H9 (cell line): Measurements from ENCODE around the gene ARHGAP5. TPM values are rescaled to one million over a fixed set of nuclear protein-coding genes. Genes with fewer than 3 reads are reported as not detected.

Source experiments
- DNase-seq: peaks from one replicate; pipeline ENCODE4 v3.0.0-alpha.2; 2017
- H2AFZ ChIP-seq: one replicate; pipeline ENCODE4 v1.6.1; 2013; ENCODE audit warnings: mild to moderate bottlenecking, low read length, control low read depth, moderate library complexity
- H2AK5ac ChIP-seq: 2 replicates; pipeline ENCODE4 v1.6.1; 2013; ENCODE audit warnings: low read length, control low read depth, mixed read lengths; ENCODE audit not compliant: insufficient read length
- H2BK120ac ChIP-seq: one replicate; pipeline ENCODE4 v1.6.1; 2013; ENCODE audit warnings: low read depth, mild to moderate bottlenecking, low read length, control low read depth, inconsistent platforms; ENCODE audit not compliant: poor library complexity, severe bottlenecking
- H2BK12ac ChIP-seq: 2 replicates; pipeline ENCODE4 v1.6.1; 2013; ENCODE audit warnings: low read length, control low read depth, mixed read lengths, low read depth; ENCODE audit not compliant: insufficient read length
- H2BK15ac ChIP-seq: 2 replicates; pipeline ENCODE4 v1.6.1; 2013; ENCODE audit warnings: low read depth, low read length, control low read depth
- H2BK20ac ChIP-seq: one replicate; pipeline ENCODE4 v1.6.1; 2013; ENCODE audit warnings: low read depth, mild to moderate bottlenecking, low read length, control low read depth, inconsistent platforms; ENCODE audit not compliant: poor library complexity, severe bottlenecking
- H2BK5ac ChIP-seq: 2 replicates; pipeline ENCODE4 v1.6.1; 2013; ENCODE audit warnings: low read length, control low read depth, mixed read lengths; ENCODE audit not compliant: insufficient read length
- H3K14ac ChIP-seq: 2 replicates; pipeline ENCODE4 v1.6.1; 2013; ENCODE audit warnings: low read length, control low read depth; ENCODE audit not compliant: insufficient read depth
- H3K18ac ChIP-seq: 2 replicates; pipeline ENCODE4 v1.6.1; 2013; ENCODE audit warnings: low read depth, mild to moderate bottlenecking, mixed read lengths, low read length, control low read depth; ENCODE audit not compliant: insufficient read length
- H3K23ac ChIP-seq: 2 replicates; pipeline ENCODE4 v1.6.1; 2013; ENCODE audit warnings: low read length, control low read depth, mixed read lengths, low read depth; ENCODE audit not compliant: insufficient read length
- H3K23me2 ChIP-seq: 2 replicates; pipeline ENCODE4 v1.6.1; 2013; ENCODE audit warnings: low read depth, mild to moderate bottlenecking, mixed read lengths, low read length, control low read depth; ENCODE audit not compliant: insufficient read length, poor library complexity, severe bottlenecking
- H3K27ac ChIP-seq: 2 replicates; pipeline ENCODE4 v1.5.1; 2013; ENCODE audit warnings: low read length, control low read depth, mixed read lengths, low read depth; ENCODE audit not compliant: insufficient read length
- H3K27me3 ChIP-seq: 2 replicates; pipeline ENCODE4 v1.6.1; 2013; ENCODE audit warnings: low read length, control low read depth, inconsistent platforms; ENCODE audit not compliant: insufficient read depth
- H3K4ac ChIP-seq: 2 replicates; pipeline ENCODE4 v1.6.1; 2013; ENCODE audit warnings: low read depth, mild to moderate bottlenecking, control low read depth, inconsistent platforms, low read length, moderate library complexity
- H3K4me1 ChIP-seq: 2 replicates; pipeline ENCODE4 v1.6.1; 2013; ENCODE audit warnings: low read length, control low read depth, inconsistent platforms; ENCODE audit not compliant: insufficient read depth
- H3K4me2 ChIP-seq: 2 replicates; pipeline ENCODE4 v1.6.1; 2013; ENCODE audit warnings: low read length, control low read depth, mixed read lengths; ENCODE audit not compliant: insufficient read length, insufficient read depth
- H3K56ac ChIP-seq: 2 replicates; pipeline ENCODE4 v1.6.1; 2013; ENCODE audit warnings: low read depth, mild to moderate bottlenecking, mixed read lengths, low read length, control low read depth; ENCODE audit not compliant: insufficient read length
- H3K79me1 ChIP-seq: 2 replicates; pipeline ENCODE4 v1.6.1; 2013; ENCODE audit warnings: low read depth, mild to moderate bottlenecking, moderate library complexity, low read length, control low read depth, inconsistent platforms; ENCODE audit not compliant: insufficient read depth, poor library complexity, severe bottlenecking
- H3K79me2 ChIP-seq: 2 replicates; pipeline ENCODE4 v1.6.1; 2013; ENCODE audit warnings: low read length, control low read depth, inconsistent platforms; ENCODE audit not compliant: insufficient read depth
- H3K9ac ChIP-seq: 2 replicates; pipeline ENCODE4 v1.6.1; 2013; ENCODE audit warnings: low read length, control low read depth, mixed read lengths; ENCODE audit not compliant: insufficient read length; ENCODE audit errors: extremely low read depth
- H3K9me3 ChIP-seq: one replicate; pipeline ENCODE4 v1.6.1; 2013; ENCODE audit warnings: low read depth, low read length, inconsistent platforms; ENCODE audit not compliant: control insufficient read depth
- H3T11ph ChIP-seq: one replicate; pipeline ENCODE4 v1.6.1; 2013; ENCODE audit warnings: mild to moderate bottlenecking, low read length, control low read depth, inconsistent platforms
- H4K20me1 ChIP-seq: one replicate; pipeline ENCODE4 v1.6.1; 2013; ENCODE audit not compliant: control insufficient read depth, insufficient read length, insufficient read depth
- H4K5ac ChIP-seq: 2 replicates; pipeline ENCODE4 v1.6.1; 2013; ENCODE audit warnings: low read depth, mild to moderate bottlenecking, mixed read lengths, low read length, control low read depth; ENCODE audit not compliant: insufficient read length
- H4K8ac ChIP-seq: replicated peaks from 2 replicates; pipeline ENCODE4 v1.6.1; 2013; ENCODE audit warnings: low read length, control low read depth, mixed read lengths, low read depth; ENCODE audit not compliant: insufficient read length
- H4K91ac ChIP-seq: 2 replicates; pipeline ENCODE4 v1.6.1; 2013; ENCODE audit warnings: low read depth, mild to moderate bottlenecking, moderate library complexity, mixed read lengths, low read length, control low read depth; ENCODE audit not compliant: insufficient read length
- H3K27ac Mint-ChIP-seq, 3 experiments: 2 replicates in 2 of 3; 3 replicates in 1 of 3; pipeline ENCODE4 v1.8.0; 2020 to 2021; ENCODE audit warnings: mixed read lengths in 3 of 3, mild to moderate bottlenecking in 1 of 3, moderate library complexity in 1 of 3
- H3K27me3 Mint-ChIP-seq: 2 replicates; pipeline ENCODE4 v1.8.0; 2021; ENCODE audit warnings: low read depth, mild to moderate bottlenecking, moderate library complexity, mixed read lengths
- H3K36me3 Mint-ChIP-seq, 3 experiments: 2 replicates in 2 of 3; 3 replicates in 1 of 3; pipeline ENCODE4 v1.8.0; 2020 to 2021; ENCODE audit warnings: low read depth in 3 of 3, mixed read lengths in 3 of 3; ENCODE audit not compliant: insufficient read depth in 1 of 3
- H3K4me1 Mint-ChIP-seq, 2 experiments: 2 replicates each; pipeline ENCODE4 v1.8.0; 2020; ENCODE audit warnings: mixed read lengths in 2 of 2
- H3K4me3 Mint-ChIP-seq, 2 experiments: 2 replicates in 1 of 2; 3 replicates in 1 of 2; pipeline ENCODE4 v1.8.0; 2020 to 2021; ENCODE audit warnings: mild to moderate bottlenecking in 2 of 2, mixed read lengths in 2 of 2, moderate library complexity in 1 of 2
- H3K9me3 Mint-ChIP-seq, 2 experiments: 2 replicates in 1 of 2; 3 replicates in 1 of 2; pipeline ENCODE4 v1.8.0; 2020; ENCODE audit warnings: mild to moderate bottlenecking in 2 of 2, mixed read lengths in 2 of 2, moderate library complexity in 1 of 2
- WGBS: extraction: QIAGEN DNeasy Blood & Tissue Kit; methylation state at CpG from one replicate; pipeline ENCODE4 v1.1.7; 2013; ENCODE audit warnings: missing lambda C conversion rate, low lambda C conversion rate, mixed read lengths; ENCODE audit not compliant: insufficient read length; ENCODE audit errors: extremely low coverage; 5-methylcytosine and 5-hydroxymethylcytosine counted together
- total RNA-seq: library from RNA; stranded (reverse); gene quantifications from 2 replicates; pipeline ENCODE4 v1.2.1, GENCODE V29; 2021
- TF ChIP-seq, protein P1 (sequence below): fragments of 200-600 bp; sonication (generic); conservative IDR thresholded peaks from 3 replicates; pipeline ENCODE4 v1.8.0; 2021; ENCODE audit warnings: antibody characterized with exemption, mild to moderate bottlenecking

The ARHGAP5 gene
- total RNA-seq, 1 experiment from 2014 or later = 73.8 TPM

- H3K9me3 ChIP-seq = no peaks in the 10 kb centered on the region
- H2BK5ac ChIP-seq = no peak overlapping the region
- no peak overlapping the region for H3K56ac ChIP-seq
- H2BK15ac ChIP-seq = no peak overlapping the region
- H3K79me2 ChIP-seq = peaks cover 4% of the 10 kb centered on the region; the same call in 1 of the 2 replicates
- Mint-ChIP-seq H3K4me3 (no peak overlapping the region), H3K9me3 (no peaks in the 10 kb centered on the region), H3K27me3 (no peaks in the 10 kb centered on the region), H3K27ac (no peak overlapping the region; a peak in 1 of 7 replicates), H3K36me3 (peaks cover 0 to 2% (median 0%) of the 10 kb centered on the region in 3 experiments; a peak in 3 of 7 replicates), H3K4me1 (no peaks in the 10 kb centered on the region)
- no peak overlapping the region for H4K5ac ChIP-seq
- H3K14ac ChIP-seq = no peak overlapping the region
- no peak overlapping the region for H4K91ac ChIP-seq
- DNase-seq = no peak
- H4K20me1 ChIP-seq = no peaks in the 10 kb centered on the region
- no peak overlapping the region for H3K4me2 ChIP-seq
- no peak overlapping the region for H3K27ac ChIP-seq
- TF ChIP-seq, protein P1, sequence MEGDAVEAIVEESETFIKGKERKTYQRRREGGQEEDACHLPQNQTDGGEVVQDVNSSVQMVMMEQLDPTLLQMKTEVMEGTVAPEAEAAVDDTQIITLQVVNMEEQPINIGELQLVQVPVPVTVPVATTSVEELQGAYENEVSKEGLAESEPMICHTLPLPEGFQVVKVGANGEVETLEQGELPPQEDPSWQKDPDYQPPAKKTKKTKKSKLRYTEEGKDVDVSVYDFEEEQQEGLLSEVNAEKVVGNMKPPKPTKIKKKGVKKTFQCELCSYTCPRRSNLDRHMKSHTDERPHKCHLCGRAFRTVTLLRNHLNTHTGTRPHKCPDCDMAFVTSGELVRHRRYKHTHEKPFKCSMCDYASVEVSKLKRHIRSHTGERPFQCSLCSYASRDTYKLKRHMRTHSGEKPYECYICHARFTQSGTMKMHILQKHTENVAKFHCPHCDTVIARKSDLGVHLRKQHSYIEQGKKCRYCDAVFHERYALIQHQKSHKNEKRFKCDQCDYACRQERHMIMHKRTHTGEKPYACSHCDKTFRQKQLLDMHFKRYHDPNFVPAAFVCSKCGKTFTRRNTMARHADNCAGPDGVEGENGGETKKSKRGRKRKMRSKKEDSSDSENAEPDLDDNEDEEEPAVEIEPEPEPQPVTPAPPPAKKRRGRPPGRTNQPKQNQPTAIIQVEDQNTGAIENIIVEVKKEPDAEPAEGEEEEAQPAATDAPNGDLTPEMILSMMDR = no peak
- no peak overlapping the region for H2BK120ac ChIP-seq
- no peak overlapping the region for H3K18ac ChIP-seq
- no CpG with 5 or more reads among the region's 3 CpGs for WGBS
- no peak overlapping the region for H3K23ac ChIP-seq
- no peaks in the 10 kb centered on the region for H3K23me2 ChIP-seq
- H3T11ph ChIP-seq = no peak overlapping the region
- no peaks in the 10 kb centered on the region for H3K4me1 ChIP-seq
- no peaks in the 10 kb centered on the region for H3K27me3 ChIP-seq
- H2BK12ac ChIP-seq = no peak overlapping the region
- no peak overlapping the region for H2BK20ac ChIP-seq
- H3K4ac ChIP-seq = no peak overlapping the region
- no peak overlapping the region for H4K8ac ChIP-seq
- no peak overlapping the region for H3K9ac ChIP-seq
- peaks cover 7% of the 10 kb centered on the region for H3K79me1 ChIP-seq
- no peak overlapping the region for H2AK5ac ChIP-seq
- no peak overlapping the region for H2AFZ ChIP-seq
These were observed 25.2 kb downstream of the ARHGAP5 start for GRCh38 chr14:32102152-32102787.
